ENCODE data around the gene METTL15. TPM values are rescaled to one million over a fixed set of nuclear protein-coding genes. Genes with fewer than 3 reads are reported as not detected.

Gene METTL15
- total and polyA plus RNA-seq, 4 donors = 3.4 to 36.3 (median 9.0) TPM

- no peak for ATAC-seq (ENCODE audit: insufficient read depth, low FRiP score)
- no peak overlapping the region for H3K4me3 ChIP-seq
- no peak overlapping the region for H3K27ac ChIP-seq (ENCODE audit: low read depth in 1 of 2, low read length in 1 of 2)
- DNase-seq = no peak
- peaks cover 0 to 36% (median 7%) of the 10 kb centered on the region in 5 donors for H3K4me1 ChIP-seq (ENCODE audit: control insufficient read depth in 5 of 5, insufficient read depth in 5 of 5, low read length in 5 of 5)
- TF ChIP-seq CTCF (IDR thresholded peaks at IDR 0.05; ENCODE audit: control extremely low read depth, extremely low read depth) = no peak
- H3K36me3 ChIP-seq (ENCODE audit: control insufficient read depth in 4 of 4, insufficient read depth in 4 of 4, low read length in 4 of 4) = no peaks in the 10 kb centered on the region
- no peaks in the 10 kb centered on the region for H3K27me3 ChIP-seq (ENCODE audit: control insufficient read depth in 3 of 3, insufficient read depth in 3 of 3, low read length in 2 of 3)
- H3K9me3 ChIP-seq (ENCODE audit: control insufficient read depth in 4 of 4, insufficient read depth in 3 of 4, low read length in 3 of 4) = no peaks in the 10 kb centered on the region
- 86 to 88% methylated on average over 14 of the region's 14 CpGs for WGBS, 2 donors
- peak overlapping the region in 1 of 2 donors; percentile 96 for H3K9ac ChIP-seq (ENCODE audit: insufficient read depth in 1 of 2, low read length in 2 of 2)
Observed at GRCh38 chr11:28106353-28107043, 1.7 kb upstream of the METTL15 start.

GRCh38 chr11:28107191-28107749 is 918 bp upstream of the METTL15 start:
- 1% methylated on average over 11 of the region's 11 CpGs for WGBS, 2 donors
- Histone ChIP-seq H3K9me3 (ENCODE audit: control insufficient read depth in 4 of 4, insufficient read depth in 3 of 4, low read length in 3 of 4) (no peaks in the 10 kb centered on the region), H3K4me1 (ENCODE audit: control insufficient read depth in 5 of 5, insufficient read depth in 5 of 5, low read length in 5 of 5) (peaks cover 0 to 39% (median 7%) of the 10 kb centered on the region in 5 donors), H3K4me3 (peak overlapping the region; percentile 56), H3K36me3 (ENCODE audit: control insufficient read depth in 4 of 4, insufficient read depth in 4 of 4, low read length in 4 of 4) (no peaks in the 10 kb centered on the region), H3K27me3 (ENCODE audit: control insufficient read depth in 3 of 3, insufficient read depth in 3 of 3, low read length in 2 of 3) (no peaks in the 10 kb centered on the region), H3K27ac (ENCODE audit: low read depth in 1 of 2, low read length in 1 of 2) (peak overlapping the region; percentile 5 to 97), H3K9ac (ENCODE audit: insufficient read depth in 1 of 2, low read length in 2 of 2) (peak overlapping the region; percentile 92 to 96)
- ATAC-seq (ENCODE audit: insufficient read depth, low FRiP score) (no peak), DNase-seq (peak in 1 of 3 donors; percentile 56)
- no peak for TF ChIP-seq CTCF (IDR thresholded peaks at IDR 0.05; ENCODE audit: control extremely low read depth, extremely low read depth)

GRCh38 chr11:28108958-28109357 is 770 bp downstream of the METTL15 start:
- Histone ChIP-seq H3K27ac (ENCODE audit: low read depth in 1 of 2, low read length in 1 of 2) (no peak overlapping the region), H3K4me1 (ENCODE audit: control insufficient read depth in 5 of 5, insufficient read depth in 5 of 5, low read length in 5 of 5) (peaks cover 0 to 39% (median 9%) of the 10 kb centered on the region in 5 donors), H3K9ac (ENCODE audit: insufficient read depth in 1 of 2, low read length in 2 of 2) (peak overlapping the region; percentile 94 to 98), H3K4me3 (no peak overlapping the region), H3K27me3 (ENCODE audit: control insufficient read depth in 3 of 3, insufficient read depth in 3 of 3, low read length in 2 of 3) (no peaks in the 10 kb centered on the region), H3K36me3 (ENCODE audit: control insufficient read depth in 4 of 4, insufficient read depth in 4 of 4, low read length in 4 of 4) (peaks cover 0 to 4% (median 3%) of the 10 kb centered on the region in 4 donors), H3K9me3 (ENCODE audit: control insufficient read depth in 4 of 4, insufficient read depth in 3 of 4, low read length in 3 of 4) (no peaks in the 10 kb centered on the region)
- TF ChIP-seq CTCF (IDR thresholded peaks at IDR 0.05; ENCODE audit: control extremely low read depth, extremely low read depth) = no peak
- 73 to 78% methylated on average over 3 of the region's 3 CpGs for WGBS, 2 donors
- no peak for ATAC-seq (ENCODE audit: insufficient read depth, low FRiP score)
- peak in 1 of 3 donors; percentile 51 for DNase-seq
